Mucosa of descending colon (tissue), 3 donors: ENCODE results near the gene HSD17B12. TPM values are rescaled to one million over a fixed set of nuclear protein-coding genes. Genes with fewer than 3 reads are reported as not detected.

ENCODE experiments used
- ATAC-seq: fragments of 200-7000 bp; cut with Tn5 transposase; one replicate; pipeline ENCODE4 v1.9.1; 2020; ENCODE audit warnings: mild to moderate bottlenecking, moderate library complexity
- DNase-seq, 3 donors: peaks; one replicate each; pipeline ENCODE4 v3.0.0-alpha.2; 2020
- H3K36me3 ChIP-seq: fragments of 200-600 bp; one replicate; pipeline ENCODE4 v1.8.0; 2021; ENCODE audit warnings: low read depth, mild to moderate bottlenecking
- H3K4me1 ChIP-seq: fragments of 200-600 bp; one replicate; pipeline ENCODE4 v1.8.0; 2021; ENCODE audit warnings: low read depth, mild to moderate bottlenecking
- H3K4me3 ChIP-seq: fragments of 200-600 bp; one replicate; pipeline ENCODE4 v1.8.0; 2021; ENCODE audit warnings: mild to moderate bottlenecking
- H3K9me3 ChIP-seq: fragments of 200-600 bp; one replicate; pipeline ENCODE4 v1.8.0; 2021; ENCODE audit warnings: mild to moderate bottlenecking
- intact Hi-C, 2 donors: fragments of 100-400 bp; cut with DNase I in 1 of 2; cut with micrococcal nuclease in 1 of 2; formaldehyde crosslinking; loops; one replicate each; pipeline versions ENCODE4 v1.11.0 to v1.11.1; 2022; cut with DNase I, micrococcal nuclease
- total RNA-seq, 3 donors: library from RNA; stranded (reverse); fragmentation: NEBNext Ultra II Directional in 2 of 3; extraction: Animal tissue kit (Norgen Biotek cat#: 25700) in 2 of 3; gene quantifications; one replicate each; pipeline versions ENCODE4 v1.2.1 to v1.2.4, GENCODE V29; 2021 to 2023
- TF ChIP-seq, protein P1 (sequence below): fragments of 200-600 bp; IDR thresholded peaks from one replicate; pipeline ENCODE4 v1.8.0; 2022; ENCODE audit warnings: antibody characterized with exemption, mild to moderate bottlenecking
- donor health status: DM: no; HTN: no; CAD: no; lungs with moderate emphysema.
- donor health status: DM: no; HTN: no; CAD: no.
- donor health status: DM: no; HTN: yes; CAD: no.

HSD17B12 gene
- total RNA-seq, 3 donors from 2014 or later: 63.0 to 119 (median 114) TPM

DNA sequence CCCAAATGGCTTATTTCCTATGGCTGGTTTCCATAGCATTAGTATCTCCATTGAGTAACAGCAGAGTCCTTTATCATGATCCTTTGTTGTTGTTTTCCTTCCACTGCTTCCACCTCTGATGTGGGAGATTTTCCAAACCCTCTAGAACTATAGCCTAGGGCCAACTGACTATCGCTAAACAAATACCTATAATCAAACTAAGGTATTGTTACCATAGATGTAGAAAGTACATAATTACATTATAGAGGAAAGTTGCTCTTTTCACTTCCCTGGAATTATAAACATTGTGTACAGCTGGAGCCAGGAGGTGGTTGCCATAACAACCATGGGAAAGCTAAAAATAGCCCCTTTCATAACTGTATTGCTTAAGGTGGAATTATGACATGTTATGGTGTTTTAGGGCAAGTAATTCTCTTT, 153.1 kb downstream of the HSD17B12 start:
- ATAC-seq (peak; percentile 71), DNase-seq (no peak)
- TF ChIP-seq, protein P1, sequence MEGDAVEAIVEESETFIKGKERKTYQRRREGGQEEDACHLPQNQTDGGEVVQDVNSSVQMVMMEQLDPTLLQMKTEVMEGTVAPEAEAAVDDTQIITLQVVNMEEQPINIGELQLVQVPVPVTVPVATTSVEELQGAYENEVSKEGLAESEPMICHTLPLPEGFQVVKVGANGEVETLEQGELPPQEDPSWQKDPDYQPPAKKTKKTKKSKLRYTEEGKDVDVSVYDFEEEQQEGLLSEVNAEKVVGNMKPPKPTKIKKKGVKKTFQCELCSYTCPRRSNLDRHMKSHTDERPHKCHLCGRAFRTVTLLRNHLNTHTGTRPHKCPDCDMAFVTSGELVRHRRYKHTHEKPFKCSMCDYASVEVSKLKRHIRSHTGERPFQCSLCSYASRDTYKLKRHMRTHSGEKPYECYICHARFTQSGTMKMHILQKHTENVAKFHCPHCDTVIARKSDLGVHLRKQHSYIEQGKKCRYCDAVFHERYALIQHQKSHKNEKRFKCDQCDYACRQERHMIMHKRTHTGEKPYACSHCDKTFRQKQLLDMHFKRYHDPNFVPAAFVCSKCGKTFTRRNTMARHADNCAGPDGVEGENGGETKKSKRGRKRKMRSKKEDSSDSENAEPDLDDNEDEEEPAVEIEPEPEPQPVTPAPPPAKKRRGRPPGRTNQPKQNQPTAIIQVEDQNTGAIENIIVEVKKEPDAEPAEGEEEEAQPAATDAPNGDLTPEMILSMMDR: no peak

DNA sequence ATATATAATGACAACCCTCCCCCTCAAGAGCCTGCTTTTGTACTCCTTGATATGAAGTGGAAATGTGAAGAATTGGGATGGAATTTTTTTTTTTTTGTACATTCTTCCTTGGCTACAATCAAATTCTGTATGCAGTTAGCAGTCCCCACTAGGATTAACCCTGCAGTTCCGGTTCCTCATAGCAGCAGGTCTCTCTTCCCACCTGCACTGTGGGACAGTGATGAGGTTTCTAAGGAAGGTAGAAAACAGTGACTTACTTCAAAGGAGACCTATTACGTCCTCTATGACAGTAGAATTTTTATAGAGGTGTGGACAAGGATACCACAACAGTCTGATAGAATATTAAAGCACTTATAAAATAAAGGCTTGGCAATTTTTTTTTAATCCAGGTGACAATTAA, 153.7 kb downstream of the HSD17B12 start:
- ATAC-seq (no peak), DNase-seq (no peak)
- H3K4me1 ChIP-seq: no peaks in the 10 kb centered on the region
- no peaks in the 10 kb centered on the region for H3K9me3 ChIP-seq
- no peak overlapping the region for H3K4me3 ChIP-seq
- intact Hi-C loops: no loop called here
- H3K36me3 ChIP-seq: no peaks in the 10 kb centered on the region
- TF ChIP-seq, protein P1: no peak

More for the DNA sequence above, 153.1 kb downstream of the HSD17B12 start:
- Histone ChIP-seq H3K9me3 (no peaks in the 10 kb centered on the region), H3K4me1 (no peaks in the 10 kb centered on the region), H3K36me3 (no peaks in the 10 kb centered on the region), H3K4me3 (no peak overlapping the region)
- intact Hi-C loops: no loop called here

DNA sequence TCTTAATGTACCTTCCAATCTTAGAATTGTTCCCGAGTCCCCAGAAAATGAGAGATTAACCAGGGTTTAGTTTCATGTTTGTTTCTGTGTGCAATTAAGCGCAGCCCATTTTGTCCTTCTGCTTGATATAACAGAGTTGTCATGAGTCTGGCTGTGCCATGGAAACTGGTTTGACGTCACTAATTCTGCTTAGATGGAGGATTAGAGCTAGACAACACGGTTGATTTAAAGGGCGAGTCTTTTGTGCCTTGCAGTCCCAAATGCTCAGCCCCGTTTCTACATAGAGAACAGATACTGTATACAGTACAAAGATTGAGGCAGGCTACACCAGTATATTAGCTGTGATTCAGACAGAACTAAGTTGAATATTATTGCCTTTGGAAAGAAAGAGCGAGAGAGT, 154.6 kb downstream of the HSD17B12 start:
- H3K36me3 ChIP-seq: no peaks in the 10 kb centered on the region
- intact Hi-C loops: no loop called here
- no peak for ATAC-seq
- H3K9me3 ChIP-seq: no peaks in the 10 kb centered on the region
- TF ChIP-seq, protein P1: no peak
- H3K4me1 ChIP-seq: no peaks in the 10 kb centered on the region
- H3K4me3 ChIP-seq: no peak overlapping the region
- DNase-seq: no peak

DNA sequence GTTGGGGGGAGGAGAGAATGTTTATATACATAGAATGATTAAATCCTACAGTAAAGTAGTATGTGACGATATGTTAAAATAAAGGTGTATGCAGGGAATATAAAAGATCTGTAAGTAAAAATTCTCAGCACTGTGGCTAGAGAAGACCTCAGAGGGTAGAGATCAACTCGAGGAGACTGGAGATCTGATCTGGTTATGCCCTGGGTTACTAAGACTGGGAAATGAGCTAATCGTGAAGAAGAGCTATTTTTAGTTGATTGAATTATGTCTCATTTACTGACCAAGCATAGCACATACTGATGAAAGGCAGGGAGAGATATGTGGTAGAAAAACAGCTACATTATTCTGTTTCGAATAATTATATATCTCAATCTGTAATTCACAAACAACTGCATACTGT, 157.3 kb downstream of the HSD17B12 start:
- TF ChIP-seq, protein P1: no peak
- no peak for DNase-seq
- H3K36me3 ChIP-seq: no peaks in the 10 kb centered on the region
- no peak overlapping the region for H3K4me3 ChIP-seq
- intact Hi-C loops: no loop called here
- H3K4me1 ChIP-seq: no peaks in the 10 kb centered on the region
- no peaks in the 10 kb centered on the region for H3K9me3 ChIP-seq
- ATAC-seq: no peak

DNA sequence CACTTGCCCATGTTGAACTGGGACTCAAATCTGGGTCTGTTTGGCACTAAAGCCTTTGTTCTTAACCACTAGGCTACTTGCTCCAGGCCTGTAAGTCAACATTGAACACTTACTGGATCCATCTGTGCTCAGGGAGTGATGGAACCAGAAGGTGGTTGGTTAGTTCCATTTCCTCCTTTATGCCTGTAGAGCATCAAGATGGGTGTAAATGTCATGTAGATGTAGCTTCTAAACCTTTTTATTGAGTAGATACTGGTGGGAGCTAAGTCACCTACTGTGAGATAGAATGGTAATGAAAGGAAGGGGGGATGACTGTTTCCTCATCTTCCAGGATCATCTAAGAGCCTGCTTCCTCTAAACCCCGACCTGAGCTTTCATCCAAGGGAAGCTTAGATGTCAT, 161.5 kb downstream of the HSD17B12 start:
- Histone ChIP-seq H3K4me3 (no peak overlapping the region), H3K9me3 (no peaks in the 10 kb centered on the region), H3K36me3 (no peaks in the 10 kb centered on the region), H3K4me1 (no peaks in the 10 kb centered on the region)
- intact Hi-C loops: no loop called here
- TF ChIP-seq, protein P1: no peak
- DNase-seq (no peak), ATAC-seq (no peak)

DNA sequence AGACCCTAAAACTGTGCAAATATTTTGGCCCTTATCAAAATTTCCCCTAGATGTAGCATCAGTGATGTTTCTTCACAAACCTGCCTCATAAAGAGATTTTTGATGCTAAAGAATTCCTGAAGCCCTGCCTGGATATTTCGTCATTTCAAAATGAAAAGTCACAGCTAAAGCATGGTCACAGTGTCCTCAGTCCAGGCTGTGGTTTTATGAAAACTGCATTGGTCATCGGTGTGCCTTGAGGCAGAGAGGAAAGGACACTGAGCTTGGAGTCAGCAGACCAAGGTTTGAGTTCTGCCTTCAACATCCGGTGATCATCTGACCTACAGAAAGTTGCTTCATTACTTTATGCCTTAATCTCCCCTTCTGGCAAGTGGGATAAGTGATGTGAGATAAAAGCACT, 165.3 kb downstream of the HSD17B12 start:
- intact Hi-C loops: no loop called here
- TF ChIP-seq, protein P1: no peak
- H3K4me1 ChIP-seq: no peaks in the 10 kb centered on the region
- ATAC-seq: no peak
- DNase-seq: no peak
- H3K36me3 ChIP-seq: no peaks in the 10 kb centered on the region
- H3K9me3 ChIP-seq: no peaks in the 10 kb centered on the region
- no peak overlapping the region for H3K4me3 ChIP-seq
